HG03354 (cell line): ENCODE data around the gene SLC29A4.
"Not testable (repeated sequence)": the region's sequence is repeated elsewhere in the genome, so short reads cannot be mapped to it uniquely, and the experiment has no call there.

Experiments
- ATAC-seq: cut with Tn5 transposase; IDR thresholded peaks from one replicate; pipeline ENCODE4 v1.9.1; 2021; ENCODE audit warnings: mild to moderate bottlenecking; ENCODE audit not compliant: unreplicated experiment, poor library complexity, severe bottlenecking

SLC29A4 gene

DNA sequence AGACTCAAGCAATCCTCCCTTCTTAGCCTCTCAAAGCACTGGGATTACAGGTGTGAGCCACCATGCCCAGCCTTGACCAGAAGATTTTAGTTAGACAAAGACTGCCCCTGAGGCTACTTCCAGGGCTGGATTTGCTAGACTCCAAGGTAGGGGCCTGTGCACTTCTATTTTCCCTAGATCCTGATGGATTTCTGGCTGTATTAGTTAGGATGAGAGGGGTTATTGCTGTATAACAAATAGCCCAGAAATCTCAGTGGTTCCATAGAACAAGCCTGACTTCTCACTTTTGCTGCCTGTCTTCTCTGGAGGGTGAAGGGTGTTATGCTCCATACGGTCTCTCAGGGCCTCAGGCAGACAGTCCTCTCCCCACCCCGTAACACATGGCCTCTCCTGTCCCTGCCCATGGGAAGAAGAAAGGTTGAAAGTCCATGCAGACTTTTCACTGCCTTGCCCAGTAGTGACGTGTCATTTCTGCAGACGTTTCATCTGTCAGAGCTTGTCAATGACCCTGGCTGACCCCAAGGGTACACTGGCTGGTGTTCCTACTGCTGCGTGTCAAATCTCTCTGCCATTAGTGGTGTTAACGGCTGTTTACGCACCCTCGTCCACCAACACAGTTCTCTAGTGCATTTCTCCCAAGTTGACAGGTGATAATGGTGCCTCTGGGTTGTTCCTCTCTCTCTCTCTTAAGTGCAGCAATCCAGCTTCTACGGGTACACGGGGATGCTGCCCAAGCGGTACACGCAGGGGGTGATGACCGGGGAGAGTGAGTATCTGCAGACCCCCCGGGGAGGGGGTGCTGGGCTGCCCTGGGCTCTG lies 11.6 kb downstream of the SLC29A4 start:
- no peak for ATAC-seq

DNA sequence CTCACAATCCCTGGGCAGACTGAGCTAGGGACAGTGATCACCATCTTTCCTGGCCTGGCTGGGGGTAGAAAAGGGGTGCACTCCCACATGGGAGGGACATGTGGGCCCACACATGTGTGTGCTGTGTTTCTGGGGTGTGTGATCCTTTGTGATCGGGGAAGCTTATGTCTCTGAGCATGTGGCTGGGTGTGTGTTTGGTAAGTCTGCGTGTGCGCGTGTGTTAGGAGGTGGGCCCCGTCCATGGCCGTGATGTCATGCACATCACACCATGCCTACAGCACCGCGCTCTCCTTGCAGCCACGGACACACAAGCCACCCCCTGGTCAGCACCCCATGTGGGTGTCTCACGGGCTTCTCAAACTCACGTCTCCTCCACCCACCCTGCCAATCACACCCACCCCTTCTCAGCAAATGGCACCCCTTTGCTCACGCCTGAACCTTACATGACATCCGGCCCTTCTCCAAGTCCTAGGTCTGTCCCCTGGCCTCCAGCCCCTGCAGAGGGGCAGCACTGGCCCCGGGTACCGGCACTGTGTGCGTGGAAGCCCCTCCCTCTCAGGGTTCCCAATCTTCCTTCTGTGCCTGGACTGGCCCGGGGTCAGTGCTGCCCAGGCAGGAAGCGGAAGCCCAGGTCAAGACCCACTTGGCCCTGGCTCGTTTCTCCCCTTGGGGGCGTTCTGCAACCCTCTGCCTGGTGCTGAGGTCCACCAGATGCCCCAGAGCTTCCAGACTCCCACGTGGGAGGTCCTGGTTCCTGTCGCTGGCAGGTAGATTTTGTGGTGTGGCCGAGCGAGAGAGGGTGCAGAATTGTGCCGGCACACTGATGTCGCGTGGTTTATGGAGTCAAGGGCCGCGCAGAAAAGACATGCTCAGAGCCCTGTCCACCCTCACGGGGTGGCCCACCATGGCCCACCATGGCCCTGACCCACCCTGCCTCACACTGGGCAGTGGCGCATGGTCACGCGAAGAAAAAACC lies 12.6 kb downstream of the SLC29A4 start:
- no peak for ATAC-seq

- no peak for ATAC-seq
Observed at GRCh38 chr7:5296015-5296610, 13.4 kb downstream of the SLC29A4 start.

DNA sequence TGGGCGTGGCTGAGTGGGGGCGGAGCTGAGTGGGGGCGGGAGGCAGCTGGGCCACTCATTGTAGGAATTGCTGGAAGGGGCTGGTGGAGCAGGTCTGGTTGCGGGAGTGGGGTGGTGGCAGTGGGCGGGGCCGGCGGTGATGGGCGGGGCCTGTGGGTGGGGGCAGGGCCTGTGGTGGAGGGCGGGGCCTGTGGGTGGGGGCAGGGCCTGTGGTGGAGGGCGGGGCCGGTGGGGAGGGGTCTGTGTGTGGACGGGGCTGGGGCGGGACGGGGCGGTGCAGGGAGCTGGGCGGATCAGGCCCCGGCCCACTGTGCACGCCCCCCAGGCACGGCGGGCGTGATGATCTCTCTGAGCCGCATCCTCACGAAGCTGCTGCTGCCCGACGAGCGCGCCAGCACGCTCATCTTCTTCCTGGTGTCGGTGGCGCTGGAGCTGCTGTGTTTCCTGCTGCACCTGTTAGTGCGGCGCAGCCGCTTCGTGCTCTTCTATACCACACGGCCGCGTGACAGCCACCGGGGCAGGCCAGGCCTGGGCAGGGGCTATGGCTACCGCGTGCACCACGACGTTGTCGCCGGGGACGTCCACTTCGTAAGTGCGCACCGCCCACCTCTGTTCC lies 14.0 kb downstream of the SLC29A4 start:
- no peak for ATAC-seq

- no peak for ATAC-seq
Observed at GRCh38 chr7:5300366-5300765, 17.6 kb downstream of the SLC29A4 start.

- no peak for ATAC-seq
Observed at GRCh38 chr7:5302577-5302976, 19.8 kb downstream of the SLC29A4 start.

DNA sequence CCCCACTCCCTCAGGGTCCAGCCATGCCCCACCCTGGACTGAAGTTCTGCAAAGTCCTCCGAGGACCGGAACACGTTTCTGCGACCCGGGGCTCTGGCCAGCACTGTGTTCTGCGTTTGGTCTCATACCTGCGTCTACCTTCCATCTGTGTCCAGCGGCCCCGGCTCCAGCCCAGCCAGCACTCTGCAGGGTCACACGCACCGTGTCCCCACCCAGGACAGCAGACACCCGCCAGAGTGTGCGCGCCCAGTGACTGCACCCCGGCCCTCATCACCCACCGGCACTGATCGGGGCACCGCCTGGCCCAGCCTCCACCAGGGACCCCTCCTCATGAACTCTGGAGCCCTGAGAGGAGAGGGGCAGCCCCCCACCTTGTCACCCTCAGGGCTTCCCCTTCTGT lies 20.3 kb downstream of the SLC29A4 start:
- ATAC-seq: no peak

DNA sequence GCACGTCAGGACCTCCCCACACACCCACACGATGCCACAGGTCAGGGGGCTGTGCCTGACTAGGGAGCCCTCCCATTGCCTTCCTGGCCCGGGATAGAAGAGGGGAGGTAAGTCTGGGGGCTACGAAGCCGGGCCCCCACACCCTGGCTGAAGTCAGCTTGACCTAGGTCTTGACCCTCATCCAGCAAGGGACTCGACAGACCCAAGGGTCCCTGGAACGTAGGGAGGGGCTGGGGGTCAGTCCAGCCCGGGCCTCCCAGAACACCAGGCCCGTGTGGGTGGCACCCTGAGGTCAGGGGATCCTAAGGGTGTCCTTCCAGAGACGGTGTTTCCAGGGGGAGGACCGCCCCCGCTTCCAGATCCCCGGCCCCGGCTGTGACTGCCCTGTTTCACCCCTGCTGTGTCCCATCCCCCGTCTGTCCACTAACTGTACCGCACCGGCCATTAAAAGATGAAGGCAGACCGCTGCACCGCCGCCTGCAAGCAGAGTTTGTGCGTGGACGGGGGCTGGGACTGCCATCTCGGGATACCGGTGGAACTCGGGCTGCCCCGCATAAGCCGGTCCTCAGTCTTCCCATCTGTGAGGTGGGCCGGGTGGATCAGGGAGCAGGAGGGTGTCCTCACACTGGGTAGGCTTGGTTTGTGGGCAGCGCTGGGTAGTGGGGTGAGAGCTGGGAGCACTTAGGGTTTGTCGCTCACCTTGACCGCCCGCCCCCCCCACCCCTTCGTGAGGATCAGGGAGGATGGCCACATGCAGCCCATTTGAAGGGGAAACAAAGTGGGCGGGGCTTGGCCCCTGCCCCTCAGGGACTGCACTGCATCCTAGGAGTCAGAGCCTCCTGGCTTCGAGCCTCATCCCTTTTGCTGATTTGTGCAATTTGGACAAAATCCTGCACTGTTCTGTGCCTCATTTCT lies 21.1 kb downstream of the SLC29A4 start:
- no peak for ATAC-seq

- not testable (repeated sequence) for ATAC-seq
Observed at GRCh38 chr7:5305050-5305449, 22.3 kb downstream of the SLC29A4 start.

- not testable (repeated sequence) for ATAC-seq
Observed at GRCh38 chr7:5307221-5308142, 24.7 kb downstream of the SLC29A4 start.

GRCh38 chr7:5309146-5309545 lies 26.4 kb downstream of the SLC29A4 start:
- no peak for ATAC-seq

- no peak for ATAC-seq
Observed at GRCh38 chr7:5310822-5311405, 28.2 kb downstream of the SLC29A4 start.

- not testable (repeated sequence) for ATAC-seq
Observed at GRCh38 chr7:5312276-5313070, 29.7 kb downstream of the SLC29A4 start.

GRCh38 chr7:5313076-5313885 lies 30.5 kb downstream of the SLC29A4 start:
- ATAC-seq: not testable (repeated sequence)

- no peak for ATAC-seq
Observed at GRCh38 chr7:5314864-5315263, 32.1 kb downstream of the SLC29A4 start.

DNA sequence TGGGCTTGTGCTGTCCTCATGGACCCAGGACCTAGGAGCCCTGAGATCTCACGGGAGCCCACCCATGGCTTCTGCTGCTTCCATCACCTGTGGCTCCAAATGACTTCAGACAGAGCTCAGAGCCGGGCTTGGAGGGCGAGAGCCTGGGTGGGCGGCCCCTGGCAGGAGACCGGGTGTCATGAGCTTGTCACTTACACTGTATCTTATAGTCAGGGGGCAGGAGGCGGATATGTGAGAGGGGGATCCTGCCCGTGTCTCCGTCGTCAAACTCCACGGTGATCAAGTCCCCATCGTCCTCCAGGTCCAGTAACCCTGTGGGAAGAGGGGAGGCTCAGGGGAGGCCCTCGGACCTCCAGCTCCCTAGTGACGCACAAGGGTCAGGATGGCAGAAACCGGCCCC lies 33.0 kb downstream of the SLC29A4 start:
- ATAC-seq: no peak
